ENCODE measurements around the gene DIS3L.
"Not testable (repeated sequence)": the region's sequence is repeated elsewhere in the genome, so short reads cannot be mapped to it uniquely, and the experiment has no call there.

The DIS3L gene

DNA sequence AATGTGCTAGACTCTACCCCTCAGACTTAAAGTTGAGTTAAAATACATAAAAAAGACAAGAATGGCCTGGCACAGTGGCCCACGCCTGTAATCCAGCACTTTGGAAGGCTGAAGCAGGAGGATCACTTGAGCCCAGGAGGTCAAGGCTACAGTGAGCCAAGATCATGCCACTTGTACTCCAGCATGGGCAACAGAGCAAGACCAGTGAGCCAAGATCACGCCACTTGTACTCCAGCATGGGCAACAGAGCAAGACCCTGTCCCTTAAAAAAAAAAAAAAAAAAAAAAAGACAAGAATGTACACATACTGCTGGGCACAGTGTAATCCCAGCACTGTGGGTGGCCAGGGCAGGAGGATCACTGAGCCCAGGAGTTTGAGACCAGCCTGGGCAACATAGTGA is 17.4 kb downstream of the DIS3L start:
- no peak for DNase-seq (ENCODE audit: low read depth in 2 of 2)

DNA sequence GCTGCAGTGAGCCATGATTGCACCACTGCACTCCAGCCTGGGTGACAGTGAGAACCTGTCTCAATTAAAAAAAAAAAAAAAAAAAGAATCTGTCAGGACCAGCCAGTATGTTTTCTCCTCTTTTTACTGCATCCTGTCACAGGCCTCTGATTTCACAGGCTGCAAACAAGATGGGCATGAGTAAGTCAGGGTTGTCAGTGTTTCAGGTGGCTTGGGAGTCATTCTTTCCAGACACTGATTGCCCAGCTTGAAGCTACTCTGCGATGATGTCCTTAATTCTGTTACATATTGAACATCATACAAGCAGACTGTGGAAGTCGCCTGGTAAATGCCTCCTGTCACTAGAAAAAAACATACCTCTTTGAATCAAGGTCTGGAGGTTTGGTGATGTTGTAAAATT is 18.8 kb downstream of the DIS3L start:
- no peak for DNase-seq (ENCODE audit: low read depth in 2 of 2)

DNA sequence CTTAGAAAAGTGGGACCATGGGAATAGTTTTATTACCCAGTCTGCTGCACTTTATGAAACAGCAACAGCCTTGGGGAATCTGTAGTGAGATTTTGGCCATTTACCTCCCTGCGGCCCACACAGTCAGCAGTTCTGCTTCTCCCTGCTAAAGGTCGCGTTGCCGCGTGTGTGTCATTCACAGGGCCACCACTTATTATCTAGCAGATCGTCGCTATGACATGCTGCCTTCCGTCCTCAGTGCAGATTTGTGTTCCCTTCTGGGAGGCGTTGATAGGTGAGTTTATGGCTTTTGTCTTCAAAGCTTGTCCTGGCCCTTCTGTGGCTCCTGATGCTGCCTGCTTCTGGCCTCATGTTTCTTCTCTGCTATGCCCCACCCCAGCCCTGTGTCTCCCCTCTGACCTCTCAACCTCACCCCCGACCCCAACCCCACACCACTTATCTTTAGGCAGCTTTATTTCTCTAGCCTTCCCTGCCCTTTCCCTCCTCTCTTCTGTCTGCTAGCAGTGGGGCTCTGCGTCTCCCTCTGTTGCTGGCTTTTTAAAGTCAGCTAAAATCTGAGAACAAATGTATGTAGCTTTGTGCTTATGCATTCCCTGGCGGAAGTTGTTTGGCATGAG is 30.1 kb downstream of the DIS3L start:
- no peak for DNase-seq (ENCODE audit: low read depth in 2 of 2)

DNA sequence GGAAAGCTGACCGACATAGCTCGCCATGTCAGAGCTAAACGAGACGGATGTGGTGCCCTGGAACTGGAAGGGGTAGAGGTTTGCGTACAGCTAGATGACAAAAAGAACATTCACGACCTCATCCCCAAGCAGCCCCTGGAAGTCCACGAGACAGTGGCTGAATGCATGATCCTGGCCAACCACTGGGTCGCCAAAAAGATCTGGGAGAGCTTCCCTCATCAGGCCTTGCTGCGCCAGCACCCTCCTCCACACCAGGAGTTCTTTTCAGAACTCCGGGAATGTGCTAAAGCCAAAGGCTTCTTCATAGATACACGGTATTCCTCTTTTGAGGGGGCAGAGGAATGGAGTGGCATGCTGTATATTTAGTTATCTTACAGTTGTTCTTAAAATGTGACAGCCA is 32.7 kb downstream of the DIS3L start:
- DNase-seq (ENCODE audit: low read depth in 2 of 2), result no peak

DNA sequence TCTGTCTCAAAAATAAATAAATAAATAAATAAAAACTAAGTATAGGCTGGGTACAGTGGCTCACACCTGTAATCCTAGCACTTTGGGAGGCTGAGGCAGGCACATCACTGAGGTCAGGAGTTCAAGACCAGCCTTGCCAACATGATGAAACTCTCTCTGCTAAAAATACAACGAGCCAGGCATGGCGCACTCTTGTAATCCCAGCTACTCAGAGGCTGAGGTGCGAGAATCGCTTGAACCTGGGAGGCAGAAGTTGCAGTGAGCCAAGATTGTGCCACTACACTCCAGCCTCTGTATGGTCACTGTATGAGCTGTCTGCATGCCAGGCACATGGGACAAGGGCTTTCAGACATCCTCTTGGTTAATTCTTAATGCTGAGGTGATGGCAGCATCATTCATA is 34.4 kb downstream of the DIS3L start:
- DNase-seq (ENCODE audit: low read depth in 2 of 2), result no peak

DNA sequence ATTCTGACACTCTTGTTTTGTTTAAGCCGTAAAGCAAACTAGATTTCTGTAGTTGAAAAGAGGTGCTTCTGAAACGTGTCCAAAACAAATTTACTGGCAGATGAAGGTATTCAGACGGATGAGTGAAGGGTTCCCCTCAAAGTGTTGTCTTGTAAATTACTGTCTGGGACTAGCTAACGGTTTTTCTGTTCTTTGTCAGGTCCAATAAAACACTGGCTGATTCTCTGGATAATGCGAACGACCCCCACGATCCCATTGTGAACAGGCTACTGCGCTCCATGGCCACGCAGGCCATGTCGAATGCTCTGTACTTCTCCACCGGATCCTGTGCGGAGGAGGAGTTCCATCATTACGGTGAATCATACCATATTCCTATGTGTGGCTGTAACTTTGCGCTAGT is 35.4 kb downstream of the DIS3L start:
- no peak for DNase-seq (ENCODE audit: low read depth in 2 of 2)

DNA sequence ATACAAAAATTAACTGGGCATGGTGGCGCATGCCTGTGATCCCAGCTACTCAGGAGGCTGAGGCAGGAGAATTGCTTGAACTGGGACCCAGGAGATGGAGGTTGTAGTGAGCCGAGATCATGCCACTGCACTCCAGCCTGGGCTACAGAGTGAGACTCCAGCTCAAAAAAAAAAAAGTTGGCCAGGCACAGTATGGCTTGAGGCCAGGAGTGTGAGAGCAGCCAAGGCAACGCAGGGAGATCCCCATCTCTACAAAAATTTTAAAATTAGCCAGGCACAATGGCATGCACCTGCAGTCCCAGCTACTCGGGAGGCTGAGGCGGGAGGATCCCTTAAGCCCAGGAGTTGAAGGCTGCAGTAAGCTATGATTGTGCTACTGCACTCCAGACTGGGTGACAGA is 55.2 kb downstream of the DIS3L start:
- not testable (repeated sequence) for DNase-seq (ENCODE audit: low read depth in 2 of 2)

DNA sequence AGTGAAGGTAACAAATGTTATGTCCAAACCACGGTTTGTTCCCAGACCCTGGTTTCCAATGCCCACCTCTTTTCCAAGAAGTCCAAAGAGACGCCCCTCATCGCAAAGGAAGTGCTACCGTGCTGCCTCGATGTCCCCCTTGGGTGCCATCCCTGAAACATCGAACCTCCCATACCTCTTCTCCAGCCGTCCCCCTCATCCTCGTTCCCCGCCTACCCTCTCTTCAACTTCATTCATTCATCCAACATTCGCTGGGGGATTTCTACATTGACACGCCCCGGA is 62.6 kb downstream of the DIS3L start:
- DNase-seq (ENCODE audit: low read depth in 2 of 2), result no peak

DNA sequence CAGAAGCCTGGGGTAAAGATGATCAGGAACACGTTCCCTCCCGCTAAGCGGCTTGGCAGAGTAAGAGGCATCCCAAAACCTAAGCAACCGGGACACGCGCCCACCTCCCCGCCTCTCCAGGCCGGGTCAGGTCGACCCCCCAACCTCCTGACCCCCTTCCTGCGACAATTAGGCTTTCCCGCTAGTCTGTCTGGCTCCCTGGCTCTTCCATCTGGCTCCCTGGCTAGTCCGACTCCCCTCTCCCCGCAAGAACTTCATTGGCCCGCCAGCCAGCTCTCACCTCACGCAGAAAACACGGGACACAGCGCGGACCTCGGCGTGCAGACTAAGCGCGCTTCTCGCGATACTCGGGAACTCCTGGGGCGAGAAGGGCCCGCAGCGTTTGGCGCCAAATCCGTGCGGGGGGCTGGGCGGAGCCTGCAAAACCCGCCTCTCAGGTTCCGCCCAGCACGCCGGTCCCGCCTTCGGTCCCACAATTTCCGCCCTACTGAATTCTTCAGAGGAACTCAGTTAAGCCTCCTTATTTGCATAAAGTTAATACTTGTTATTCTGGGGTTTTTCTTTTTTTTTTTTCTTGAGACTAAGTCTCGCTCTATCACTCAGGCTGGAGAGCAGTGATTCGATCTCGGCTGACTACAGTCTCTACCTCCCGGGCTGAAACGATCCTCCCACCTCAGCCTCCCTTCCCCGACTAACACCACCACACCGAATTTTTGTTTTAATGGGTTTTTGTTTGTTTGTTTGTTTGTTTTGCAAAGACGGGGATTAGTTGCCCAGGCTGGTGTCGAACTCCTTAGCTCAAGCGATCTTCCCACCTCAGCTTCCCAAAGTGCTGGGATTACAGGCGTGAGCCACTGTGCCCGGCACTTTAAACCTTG is 63.2 kb downstream of the DIS3L start, which contains the start of gene TIPIN:
TSS of gene TIPIN (minus strand) at position 327 of the 878 bp plus-strand sequence. CDS start 3,738 bp downstream, outside the sequence.
- peak; percentile 92 to 96 for DNase-seq (ENCODE audit: low read depth in 2 of 2)

DNA sequence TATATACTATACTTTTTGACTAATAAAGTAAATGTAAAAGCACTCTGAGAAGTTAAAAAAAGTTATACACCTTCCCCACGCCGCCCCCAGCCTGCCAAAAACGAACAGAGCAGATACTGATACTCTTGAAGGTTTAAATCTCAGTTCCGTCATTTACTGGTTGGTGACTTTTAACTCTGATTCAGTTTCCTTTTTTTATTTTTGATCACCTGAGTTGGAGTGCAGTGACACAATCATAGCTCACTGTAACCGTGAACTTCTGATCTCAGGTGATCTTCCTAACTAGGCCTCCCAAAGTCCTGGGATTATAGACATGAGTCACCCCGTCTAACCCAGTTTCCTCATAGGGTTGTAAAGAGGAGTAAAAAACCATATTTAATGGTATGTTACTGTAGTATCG is 66.4 kb downstream of the DIS3L start:
- no peak for DNase-seq (ENCODE audit: low read depth in 2 of 2)

DNA sequence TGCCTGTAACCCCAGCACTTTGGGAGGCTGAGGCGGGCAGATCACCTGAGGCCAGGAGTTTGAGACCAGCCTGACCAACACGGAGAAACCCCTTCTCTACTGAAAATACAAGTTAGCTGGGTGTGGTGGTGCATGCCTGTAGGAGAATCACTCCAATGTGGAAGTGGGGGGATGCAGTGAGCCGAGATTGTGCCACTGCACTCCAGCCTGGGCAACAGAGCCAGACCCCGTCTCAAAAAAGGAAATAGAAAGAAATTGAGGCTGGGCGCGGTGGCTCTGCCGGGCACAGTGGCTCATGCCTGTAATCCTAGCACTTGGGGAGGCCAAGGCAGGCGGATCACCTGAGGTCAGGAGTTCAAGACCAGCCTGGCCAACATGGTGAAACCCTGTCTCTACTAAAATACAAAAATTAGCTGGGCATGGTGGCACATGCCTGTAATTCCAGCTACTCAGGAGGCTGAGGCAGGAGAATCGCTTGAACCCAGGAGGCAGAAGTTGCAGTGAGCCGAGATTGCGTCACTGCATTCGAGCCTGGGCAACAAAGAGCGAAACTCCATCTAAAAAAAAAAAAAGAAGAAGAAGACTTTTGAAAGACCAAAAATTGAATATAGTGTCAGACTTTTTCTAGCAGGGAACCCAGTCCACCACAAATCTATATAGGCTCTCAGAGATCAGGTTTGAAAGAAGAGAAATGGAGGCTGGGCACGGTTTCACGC is 68.5 kb downstream of the DIS3L start:
- not testable (repeated sequence) for DNase-seq (ENCODE audit: low read depth in 2 of 2)

DNA sequence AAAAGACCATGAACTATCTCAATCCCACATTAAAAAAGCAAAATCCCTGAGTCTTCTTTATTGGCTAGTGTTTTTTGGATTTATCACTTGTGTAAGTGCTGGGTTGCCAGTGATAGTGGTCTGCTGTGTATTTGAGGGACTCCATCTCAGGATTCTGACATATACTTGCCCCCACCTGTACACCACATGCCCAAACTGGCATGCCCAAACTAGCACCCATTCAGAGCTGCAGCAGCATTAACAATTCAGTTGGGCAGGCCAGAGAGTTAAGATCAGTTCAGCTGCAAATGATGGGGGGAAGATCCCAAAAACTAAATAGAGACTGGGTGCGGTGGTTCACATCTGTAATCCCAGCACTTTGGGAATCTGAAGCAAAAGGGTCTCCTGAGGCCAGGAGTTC is 69.4 kb downstream of the DIS3L start:
- DNase-seq (ENCODE audit: low read depth in 2 of 2), result no peak

DNA sequence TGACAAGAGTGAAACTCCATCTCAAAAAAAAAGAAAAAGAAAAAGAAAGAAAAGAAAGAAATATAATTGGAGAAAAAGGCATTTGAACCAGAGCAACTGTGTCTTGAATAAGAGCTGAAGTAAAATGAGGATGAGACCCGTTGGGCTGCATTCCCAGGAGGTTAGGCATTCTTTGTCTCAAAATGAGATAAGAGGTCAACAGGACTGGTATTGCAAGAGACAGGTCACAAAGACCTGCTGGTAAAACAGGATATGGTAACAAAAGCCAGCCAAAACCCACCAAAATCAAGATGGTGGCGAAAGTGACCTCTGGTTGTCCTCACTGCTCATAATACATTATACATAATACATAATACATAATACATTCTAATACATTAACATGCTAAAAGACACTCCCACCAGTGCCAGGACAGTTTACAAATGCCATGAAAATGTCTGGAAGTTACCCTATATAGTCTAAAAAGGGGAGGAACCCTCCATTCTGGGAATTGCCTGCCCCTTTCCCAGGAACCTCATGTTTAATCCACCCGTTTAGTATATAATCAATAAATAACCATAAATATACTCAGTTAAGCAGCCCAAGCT is 71.7 kb downstream of the DIS3L start:
- no peak for DNase-seq (ENCODE audit: low read depth in 2 of 2)

DNA sequence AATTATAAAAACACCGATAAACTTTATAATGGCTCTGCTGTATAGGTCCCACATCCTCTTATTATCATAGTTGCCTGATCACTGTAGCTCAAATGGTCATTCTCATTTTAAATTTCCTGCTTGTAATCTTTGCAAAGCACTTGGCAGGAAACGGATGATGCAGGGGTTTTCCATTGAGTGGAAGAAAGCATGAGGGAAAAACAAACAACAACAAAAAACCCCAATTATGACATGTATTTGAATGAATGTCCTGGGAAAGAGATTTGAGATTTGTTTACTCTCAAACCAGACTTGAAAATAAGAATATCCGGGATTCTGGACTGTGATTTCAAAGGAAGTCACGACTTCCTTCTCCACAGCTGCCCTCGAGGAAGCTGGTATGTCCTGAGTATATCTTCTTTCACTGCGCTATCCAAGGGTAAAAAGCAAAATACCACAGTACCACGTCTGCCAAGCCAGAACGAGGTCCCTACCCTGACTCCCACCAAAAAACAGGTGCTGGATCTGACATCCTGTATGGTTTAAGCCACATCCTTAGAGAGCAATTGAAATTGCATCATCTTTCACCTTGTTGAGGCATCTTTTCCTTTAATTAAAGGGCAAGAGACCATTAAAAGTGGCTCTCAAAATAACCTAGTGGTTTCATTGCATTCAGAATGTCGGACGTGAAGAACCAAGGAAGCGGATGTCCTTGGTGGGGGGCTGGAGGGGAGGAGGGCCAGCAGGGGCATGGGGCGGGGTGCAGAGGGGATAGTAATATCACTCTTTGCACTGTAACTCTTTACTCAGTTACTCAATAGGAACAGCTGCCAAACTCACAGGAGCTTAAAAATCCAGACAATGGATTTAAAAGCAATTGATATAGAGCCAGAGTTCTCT is 76.6 kb downstream of the DIS3L start:
- no peak for DNase-seq (ENCODE audit: low read depth in 2 of 2)

DNA sequence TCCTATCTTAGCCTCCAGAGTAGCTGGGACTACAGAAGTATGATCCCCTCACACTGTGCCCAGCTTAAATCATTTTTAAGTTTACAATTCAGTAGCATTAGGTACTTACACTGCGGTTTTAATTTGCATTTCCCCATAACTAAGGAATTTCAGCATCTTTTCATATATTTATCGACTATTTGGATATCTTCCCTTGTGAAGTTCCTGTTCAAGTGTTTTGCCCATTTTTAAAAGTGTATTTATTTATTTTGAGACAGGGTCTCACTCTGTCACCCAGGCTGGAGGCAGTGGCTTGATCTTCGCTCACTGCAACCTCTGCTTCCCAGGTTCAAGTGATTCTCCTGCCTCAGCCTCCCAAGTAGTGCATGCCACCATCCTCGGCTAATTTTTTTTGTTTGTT is 80.8 kb downstream of the DIS3L start:
- DNase-seq (ENCODE audit: low read depth in 2 of 2), result no peak

DNA sequence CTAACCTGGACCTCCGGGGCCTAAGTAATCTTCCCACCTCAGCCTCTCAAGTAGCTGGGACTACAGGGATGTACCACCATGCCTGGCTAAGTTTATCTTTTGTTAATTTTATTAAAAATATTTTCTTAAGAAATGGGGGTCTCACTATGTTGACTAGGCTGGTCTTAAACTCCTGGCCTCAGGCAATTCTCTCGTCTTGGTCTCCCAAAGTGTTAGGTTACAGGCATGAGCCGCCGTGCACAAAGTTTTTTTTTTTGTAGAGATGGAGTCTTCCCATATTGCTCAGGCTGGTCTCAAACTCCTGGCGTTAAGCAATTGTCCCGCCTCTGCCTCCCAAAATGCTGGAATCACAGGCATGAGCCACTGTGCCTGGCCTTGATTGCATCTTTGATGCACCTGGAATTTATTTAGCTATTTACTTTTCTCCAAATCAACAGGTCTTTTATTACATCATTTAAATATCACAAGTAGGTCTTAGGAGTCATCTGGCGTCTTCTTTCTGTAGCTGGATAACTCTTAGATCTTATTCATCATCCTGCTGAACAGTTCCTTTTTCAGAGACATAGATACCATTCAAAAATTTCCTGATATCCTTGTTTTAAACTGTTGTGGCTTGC is 85.6 kb downstream of the DIS3L start:
- no peak for DNase-seq (ENCODE audit: low read depth in 2 of 2)

DNA sequence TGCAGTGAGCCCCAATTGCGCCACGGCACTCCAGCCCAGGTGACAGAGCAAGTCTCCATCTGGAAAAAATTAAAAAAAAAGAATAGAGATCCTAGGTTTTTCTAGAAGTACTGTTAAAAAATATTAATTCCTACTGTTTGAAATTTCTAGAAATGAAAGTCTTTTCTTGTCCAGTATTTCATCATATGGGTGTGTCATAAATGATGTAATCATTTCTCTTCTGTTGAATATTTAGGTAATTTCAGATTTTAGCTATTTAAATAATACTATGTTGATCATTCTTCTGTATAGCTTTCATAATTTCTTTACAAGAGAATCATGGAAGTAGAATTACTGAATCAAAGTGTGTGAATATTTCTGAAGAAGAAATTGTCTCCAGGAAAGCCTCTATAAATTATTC is 88.0 kb downstream of the DIS3L start:
- not testable (repeated sequence) for DNase-seq (ENCODE audit: low read depth in 2 of 2)
